Colon (tissue), 2 donors: ENCODE measurements around the gene CACNA1B.
"Not testable (repeated sequence)": the region's sequence is repeated elsewhere in the genome, so short reads cannot be mapped to it uniquely, and the experiment has no call there.

Experiments
- FAIRE-seq: peaks from 2 replicates; lab custom pipeline; 2012; peaks lifted over from hg19 to GRCh38; lab: Jason Lieb, UNC
- donor health status: control.
- donor health status: control.

The CACNA1B gene

GRCh38 chr9:138015021-138015829 is 137.6 kb downstream of the CACNA1B start:
- FAIRE-seq: no peak

- no peak for FAIRE-seq
Observed at GRCh38 chr9:138016406-138017187, 139.0 kb downstream of the CACNA1B start.

GRCh38 chr9:138017200-138017599 is 139.6 kb downstream of the CACNA1B start:
- FAIRE-seq: no peak

DNA sequence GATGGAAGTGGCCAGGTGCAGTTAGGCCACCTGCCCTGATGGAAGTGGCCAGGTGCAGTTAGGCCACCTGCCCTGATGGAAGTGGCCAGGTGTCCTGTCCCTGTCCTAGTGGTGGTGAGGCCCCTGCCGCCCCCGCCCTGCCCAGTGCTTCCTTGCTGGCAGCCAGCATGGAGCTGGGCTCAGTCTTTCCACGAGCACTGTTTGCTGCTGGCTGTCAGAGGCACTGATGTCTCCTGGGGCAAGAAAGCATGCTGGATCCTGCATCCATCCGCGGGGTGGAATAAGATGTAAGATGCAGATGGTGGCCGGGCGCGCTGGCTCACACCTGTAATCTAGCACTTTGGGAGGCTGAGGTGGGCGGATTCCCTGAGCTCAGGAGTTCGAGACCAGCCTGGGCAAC is 141.9 kb downstream of the CACNA1B start:
- FAIRE-seq: not testable (repeated sequence)

DNA sequence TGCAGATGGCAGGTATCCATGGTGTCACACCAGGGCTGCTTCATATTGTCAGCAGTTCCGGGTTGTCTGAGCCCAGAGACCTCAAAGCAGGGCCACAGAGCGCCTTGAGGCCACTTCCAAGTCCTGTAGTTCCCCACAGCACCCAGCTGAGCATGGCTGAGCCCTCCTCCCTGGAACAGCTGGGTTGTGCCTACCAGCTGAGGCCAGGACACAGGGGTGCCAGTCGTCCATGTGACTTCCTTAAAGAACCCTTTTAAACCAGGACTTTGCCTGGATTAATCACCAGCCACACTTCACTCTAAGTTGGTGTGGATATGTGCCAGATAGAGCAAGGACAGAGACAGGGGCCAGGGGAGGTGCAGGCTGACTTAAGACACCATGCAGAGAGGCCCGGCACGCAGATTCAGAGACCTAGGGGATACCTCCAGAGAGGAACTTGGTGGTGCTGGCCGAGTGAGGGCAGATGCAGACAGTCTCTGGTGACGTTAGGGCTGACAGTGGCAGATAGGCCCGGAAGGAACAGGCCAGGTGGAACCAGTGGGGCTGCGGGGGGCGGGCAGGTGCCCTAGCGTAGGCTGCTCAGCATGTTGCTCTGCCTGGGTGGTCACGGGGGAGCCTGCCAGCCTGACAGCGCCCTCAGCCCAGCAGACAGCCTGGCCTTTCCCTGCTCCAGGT is 142.7 kb downstream of the CACNA1B start:
- no peak for FAIRE-seq

DNA sequence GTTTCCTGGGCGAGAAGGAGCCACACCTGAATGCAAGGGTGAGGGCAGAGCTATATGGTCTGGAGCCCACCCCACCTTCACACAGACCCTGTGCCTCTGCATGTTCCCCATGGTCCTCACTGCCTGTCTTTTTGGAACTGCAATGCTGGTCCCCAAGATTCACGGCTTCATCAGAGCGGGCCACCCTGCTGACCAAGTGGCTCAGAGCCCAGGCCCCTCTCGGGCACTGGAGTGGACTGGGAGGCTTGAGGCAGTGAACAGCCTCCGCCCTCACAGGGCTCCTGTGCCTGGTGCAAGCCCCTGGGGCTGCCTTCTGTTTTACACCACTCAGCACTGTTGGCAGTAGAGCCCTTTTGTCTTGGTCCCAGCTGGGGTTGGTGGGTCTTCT is 143.2 kb downstream of the CACNA1B start:
- no peak for FAIRE-seq

- no peak for FAIRE-seq
Observed at GRCh38 chr9:138021251-138022056, 143.9 kb downstream of the CACNA1B start.

DNA sequence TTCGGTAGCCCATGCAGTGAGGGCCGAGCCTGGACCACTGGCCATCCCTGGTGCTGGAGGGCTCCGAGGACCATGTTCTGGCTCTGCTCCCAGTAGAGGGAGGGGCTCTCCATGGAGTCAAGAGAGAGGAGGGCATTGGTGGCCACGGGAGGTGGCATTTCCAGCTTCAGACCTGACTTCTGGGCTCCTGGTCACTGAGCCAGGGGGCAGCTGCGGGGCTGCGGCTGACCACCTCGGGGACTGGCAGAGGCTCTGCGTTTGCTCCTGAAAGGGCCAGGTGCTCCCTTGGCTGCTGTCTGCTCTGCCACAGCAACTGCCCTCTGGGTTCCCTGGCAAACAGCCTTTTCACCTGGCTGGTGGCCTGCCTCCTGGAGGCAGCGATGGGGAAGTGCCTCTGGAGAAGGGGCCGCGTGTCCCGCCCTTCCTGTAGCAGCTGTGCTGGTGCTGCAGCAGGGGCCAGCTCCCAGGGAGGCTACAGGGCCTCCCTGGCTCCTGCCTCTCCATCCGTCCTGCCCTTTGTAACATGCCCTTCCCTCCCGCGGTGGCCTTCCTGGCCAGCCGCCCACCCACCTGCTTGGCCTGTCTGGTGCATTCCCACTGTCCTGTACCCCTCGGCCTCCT is 144.6 kb downstream of the CACNA1B start:
- FAIRE-seq: no peak

DNA sequence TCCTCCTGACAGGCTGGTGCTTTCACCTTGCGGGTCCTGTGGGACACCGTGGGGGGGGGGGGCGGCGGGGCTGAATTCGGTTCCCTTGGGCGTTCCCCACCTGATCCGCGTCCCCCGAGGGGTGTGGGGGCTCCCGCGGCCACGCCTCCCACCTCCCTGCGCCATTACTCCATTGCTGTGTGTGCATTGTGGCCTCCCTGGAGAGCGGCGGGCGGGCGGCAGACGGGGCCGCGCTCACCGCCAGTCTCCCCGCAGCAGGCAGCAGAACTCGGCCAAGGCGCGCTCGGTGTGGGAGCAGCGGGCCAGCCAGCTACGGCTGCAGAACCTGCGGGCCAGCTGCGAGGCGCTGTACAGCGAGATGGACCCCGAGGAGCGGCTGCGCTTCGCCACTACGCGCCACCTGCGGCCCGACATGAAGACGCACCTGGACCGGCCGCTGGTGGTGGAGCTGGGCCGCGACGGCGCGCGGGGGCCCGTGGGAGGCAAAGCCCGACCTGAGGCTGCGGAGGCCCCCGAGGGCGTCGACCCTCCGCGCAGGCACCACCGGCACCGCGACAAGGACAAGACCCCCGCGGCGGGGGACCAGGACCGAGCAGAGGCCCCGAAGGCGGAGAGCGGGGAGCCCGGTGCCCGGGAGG is 145.3 kb downstream of the CACNA1B start:
- no peak for FAIRE-seq

- FAIRE-seq: no peak
Observed at GRCh38 chr9:138023394-138024124, 146.0 kb downstream of the CACNA1B start.

GRCh38 chr9:138024131-138024530 is 146.5 kb downstream of the CACNA1B start:
- no peak for FAIRE-seq

GRCh38 chr9:138024831-138025291 is 147.3 kb downstream of the CACNA1B start:
- no peak for FAIRE-seq

DNA sequence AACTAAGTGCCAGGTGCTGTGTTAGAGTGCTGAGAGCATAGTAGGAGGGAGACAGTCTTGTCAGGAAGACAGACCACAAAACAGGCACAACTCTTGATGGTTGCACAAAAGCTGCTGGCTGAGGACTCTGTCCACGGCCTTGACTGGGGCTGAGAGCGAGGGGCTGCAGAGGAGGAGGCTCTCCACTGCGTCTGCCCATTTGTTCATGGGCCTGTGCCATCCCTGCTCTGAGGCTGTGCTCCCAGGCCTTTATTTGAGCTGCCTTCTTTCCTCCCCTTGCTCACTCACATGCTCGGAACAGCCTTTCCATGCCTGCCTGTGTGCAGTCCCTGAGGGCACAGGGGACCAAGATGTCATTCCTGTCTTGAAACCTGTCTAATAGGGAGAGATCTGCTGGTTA is 147.8 kb downstream of the CACNA1B start:
- FAIRE-seq: no peak

DNA sequence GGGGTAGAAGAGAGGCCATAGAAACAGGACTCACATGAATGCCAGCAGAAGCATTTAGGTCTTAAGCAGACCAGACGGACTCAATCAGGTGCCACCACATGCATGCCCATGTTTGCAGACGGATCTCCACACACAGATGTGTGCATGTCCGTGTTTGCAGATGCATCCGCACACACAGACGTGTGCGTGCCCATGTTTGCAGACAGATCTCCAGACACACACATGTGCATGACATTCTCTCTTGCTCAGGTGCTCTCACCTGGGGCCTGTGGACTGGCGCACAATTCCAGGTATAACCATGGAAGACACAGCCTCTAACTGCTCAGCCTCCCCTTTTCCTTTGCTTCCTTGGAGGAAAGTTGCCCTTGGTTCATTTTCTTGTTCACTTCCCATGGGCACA is 148.3 kb downstream of the CACNA1B start:
- FAIRE-seq: no peak

DNA sequence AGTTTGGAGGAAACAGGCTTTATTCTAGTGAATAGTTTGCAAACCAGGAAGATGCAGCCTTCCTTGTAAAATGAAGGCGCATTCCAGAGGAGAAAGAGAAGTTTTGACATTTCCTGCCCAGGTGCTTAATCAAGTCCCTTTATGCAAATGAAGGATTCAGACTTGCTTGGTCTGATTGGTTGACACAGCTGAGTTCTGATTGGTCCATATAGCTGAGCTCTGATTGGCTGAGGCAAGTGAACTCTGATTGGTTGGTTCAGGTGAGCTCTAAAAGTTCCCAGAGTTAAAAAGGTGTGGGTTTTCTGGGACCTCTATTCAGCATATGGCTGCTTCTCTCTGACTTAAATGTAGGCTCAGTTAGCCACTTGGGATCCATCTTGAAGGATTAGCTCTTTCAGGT is 151.0 kb downstream of the CACNA1B start:
- no peak for FAIRE-seq

DNA sequence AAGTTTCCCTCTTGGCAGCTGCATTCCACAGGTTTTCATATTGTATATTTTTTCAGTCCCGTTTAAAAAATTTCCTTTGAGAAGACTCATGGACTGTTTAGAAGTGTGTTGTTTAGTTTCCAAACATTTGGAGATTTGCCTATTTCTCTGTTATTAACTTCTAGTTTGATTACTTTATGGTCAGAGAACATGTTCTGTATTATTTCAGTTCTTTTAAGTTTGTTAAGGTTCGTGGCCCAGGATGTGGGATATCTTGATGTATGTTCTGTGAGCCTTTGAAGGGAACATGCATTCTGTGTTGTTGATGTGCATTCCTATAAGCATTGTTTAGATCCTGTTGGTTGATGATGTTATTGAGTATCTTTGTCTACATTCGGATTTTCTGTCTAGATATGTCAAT is 153.6 kb downstream of the CACNA1B start:
- no peak for FAIRE-seq

- FAIRE-seq: no peak
Observed at GRCh38 chr9:138033950-138034349, 156.4 kb downstream of the CACNA1B start.

- FAIRE-seq: no peak
Observed at GRCh38 chr9:138037140-138037539, 159.6 kb downstream of the CACNA1B start.

- FAIRE-seq: no peak
Observed at GRCh38 chr9:138038244-138038671, 160.7 kb downstream of the CACNA1B start.
